ENCODE data around the gene TEX19. TPM values are rescaled to one million over a fixed set of nuclear protein-coding genes. Genes with fewer than 3 reads are reported as not detected.
"Not testable (repeated sequence)": the region's sequence is repeated elsewhere in the genome, so short reads cannot be mapped to it uniquely, and the experiment has no call there.

The TEX19 gene
- total and polyA plus RNA-seq, 12 donors: 0.26 TPM; not detected in 11

GRCh38 chr17:82371333-82372248 is 12.5 kb downstream of the TEX19 start, which contains the start of gene UTS2R:
Gene UTS2R (plus strand): TSS chr17:82371765. CDS start chr17:82374325, 2,560 bp downstream.
- Histone ChIP-seq H3K4me1 (replicated peaks in 1 of 2) (peaks cover 0 to 13% of the 10 kb centered on the region in 2 donors), H3K36me3 (replicated peaks in 1 of 2) (no peaks in the 10 kb centered on the region), H3K27me3 (peaks cover 64% of the 10 kb centered on the region), H3K9me3 (replicated peaks in 1 of 3) (no peaks in the 10 kb centered on the region), H3K4me3 (peak within 1 kb of the TSS in 1 of 4 donors; percentile 28), H3K27ac (no peak within 1 kb of the TSS)
- no peak for TF ChIP-seq POLR2A (IDR thresholded peaks at IDR 0.05)
- no peak for TF ChIP-seq CTCF (IDR thresholded peaks at IDR 0.05)
- no peak for DNase-seq
- intact Hi-C loops (cut with DNase I): no loop called here
- 3 to 9% (median 5%) methylated on average over 11 to 109 of the region's 109 CpGs for WGBS, 4 donors

DNA sequence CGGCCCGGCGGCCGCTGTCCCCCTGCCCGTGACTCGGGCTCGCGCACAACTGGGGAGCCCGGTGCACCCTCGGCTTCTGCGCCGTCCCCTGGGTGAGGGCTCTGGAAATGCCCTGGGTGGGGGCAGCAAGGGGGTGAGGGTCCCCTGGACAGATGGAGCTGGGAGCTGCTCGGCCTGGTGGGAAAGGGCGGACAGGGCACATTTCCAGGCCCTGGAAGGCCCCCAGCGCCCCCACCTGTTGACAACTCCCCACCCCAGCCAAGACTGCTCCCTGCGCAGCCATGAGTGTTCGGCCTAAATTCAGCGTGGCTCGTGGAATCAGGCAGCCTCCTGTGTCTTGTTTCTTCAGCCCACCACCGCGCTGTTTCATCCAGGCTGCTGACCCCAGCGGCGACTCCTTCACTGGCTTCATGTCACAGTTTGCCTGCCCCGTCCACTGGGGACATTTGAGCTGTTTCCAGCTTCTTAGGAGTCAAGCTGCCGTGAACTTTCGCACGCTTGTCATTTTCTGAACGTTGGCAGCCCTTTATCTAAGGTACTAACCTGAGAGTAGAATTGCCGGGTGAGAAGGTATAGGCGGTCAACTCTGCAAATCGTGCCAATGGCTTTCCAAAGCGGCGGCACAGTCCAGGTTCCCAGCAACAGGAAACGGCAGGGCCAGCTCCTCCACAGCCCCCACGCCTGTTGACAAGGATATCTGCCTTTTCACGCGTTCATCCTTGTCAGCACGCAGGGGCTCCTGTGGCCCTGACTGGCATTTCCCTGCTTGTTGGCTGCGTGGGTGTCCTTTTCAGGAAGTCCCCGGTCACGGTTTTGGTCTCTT is 13.4 kb downstream of the TEX19 start:
- no peak for DNase-seq
- H3K27me3 ChIP-seq: peaks cover 64% of the 10 kb centered on the region
- H3K36me3 ChIP-seq (replicated peaks in 1 of 2): no peaks in the 10 kb centered on the region
- H3K4me3 ChIP-seq: no peak overlapping the region
- H3K9me3 ChIP-seq (replicated peaks in 1 of 3): no peaks in the 10 kb centered on the region
- peaks cover 0 to 13% of the 10 kb centered on the region in 2 donors for H3K4me1 ChIP-seq (replicated peaks in 1 of 2)
- no peak overlapping the region for H3K27ac ChIP-seq
- 54 to 69% (median 60%) methylated on average over 26 to 41 of the region's 41 CpGs for WGBS, 4 donors
- TF ChIP-seq POLR2A (IDR thresholded peaks at IDR 0.05) (no peak), CTCF (IDR thresholded peaks at IDR 0.05) (no peak)
- intact Hi-C loops (cut with DNase I): no loop called here

DNA sequence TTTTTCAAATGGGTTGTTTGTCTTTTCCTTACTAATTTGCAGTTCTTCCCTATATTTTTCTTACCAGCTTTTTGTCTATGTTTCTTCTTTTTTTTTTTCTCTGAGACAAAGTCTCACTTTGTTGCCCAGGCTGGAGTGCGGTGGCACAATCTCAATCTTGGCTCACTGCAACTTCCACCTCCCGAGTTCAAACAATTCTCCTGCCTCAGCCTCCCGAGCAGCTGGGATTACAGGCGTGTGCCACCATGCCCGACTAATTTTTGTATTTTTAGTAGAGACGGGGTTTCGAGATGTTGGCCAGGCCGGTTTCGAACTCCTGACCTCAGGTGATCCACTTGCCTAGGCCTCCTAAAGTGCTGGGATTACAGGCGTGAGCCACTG is 14.0 kb downstream of the TEX19 start:
- H3K9me3 ChIP-seq (replicated peaks in 1 of 3); H3K27ac ChIP-seq; intact Hi-C loops (cut with DNase I); DNase-seq; H3K4me3 ChIP-seq; H3K36me3 ChIP-seq (replicated peaks in 1 of 2): not testable (repeated sequence)
- Histone ChIP-seq H3K4me1 (replicated peaks in 1 of 2) (peaks cover 0 to 13% of the 10 kb centered on the region in 2 donors), H3K27me3 (peaks cover 67% of the 10 kb centered on the region)
- WGBS, 4 donors: 88 to 92% (median 90%) methylated on average over 10 of the region's 10 CpGs

GRCh38 chr17:82373731-82374625 is 14.9 kb downstream of the TEX19 start:
- no peak overlapping the region for H3K4me3 ChIP-seq
- no peak for DNase-seq
- peaks cover 0 to 13% of the 10 kb centered on the region in 2 donors for H3K4me1 ChIP-seq (replicated peaks in 1 of 2)
- TF ChIP-seq CTCF (IDR thresholded peaks at IDR 0.05) (no peak), POLR2A (IDR thresholded peaks at IDR 0.05) (no peak)
- no peaks in the 10 kb centered on the region for H3K36me3 ChIP-seq (replicated peaks in 1 of 2)
- WGBS, 4 donors: 64 to 84% (median 76%) methylated on average over 4 to 37 of the region's 37 CpGs
- H3K27ac ChIP-seq: no peak overlapping the region
- peaks cover 68% of the 10 kb centered on the region for H3K27me3 ChIP-seq
- intact Hi-C loops (cut with DNase I): no loop called here
- no peaks in the 10 kb centered on the region for H3K9me3 ChIP-seq (replicated peaks in 1 of 3)
